ENCODE measurements around the gene MEF2D.

Gene MEF2D

GRCh38 chr1:156499842-156500542 lies 583 bp downstream of the MEF2D start:
- Histone ChIP-seq H3K27ac (peak overlapping the region; percentile 98), H3K4me3 (ENCODE audit: low read depth, low read length) (peak overlapping the region; percentile 95), H3K27me3 (replicated peaks) (no peaks in the 10 kb centered on the region), H3K36me3 (replicated peaks) (no peaks in the 10 kb centered on the region)
- TF ChIP-seq, protein P1, sequence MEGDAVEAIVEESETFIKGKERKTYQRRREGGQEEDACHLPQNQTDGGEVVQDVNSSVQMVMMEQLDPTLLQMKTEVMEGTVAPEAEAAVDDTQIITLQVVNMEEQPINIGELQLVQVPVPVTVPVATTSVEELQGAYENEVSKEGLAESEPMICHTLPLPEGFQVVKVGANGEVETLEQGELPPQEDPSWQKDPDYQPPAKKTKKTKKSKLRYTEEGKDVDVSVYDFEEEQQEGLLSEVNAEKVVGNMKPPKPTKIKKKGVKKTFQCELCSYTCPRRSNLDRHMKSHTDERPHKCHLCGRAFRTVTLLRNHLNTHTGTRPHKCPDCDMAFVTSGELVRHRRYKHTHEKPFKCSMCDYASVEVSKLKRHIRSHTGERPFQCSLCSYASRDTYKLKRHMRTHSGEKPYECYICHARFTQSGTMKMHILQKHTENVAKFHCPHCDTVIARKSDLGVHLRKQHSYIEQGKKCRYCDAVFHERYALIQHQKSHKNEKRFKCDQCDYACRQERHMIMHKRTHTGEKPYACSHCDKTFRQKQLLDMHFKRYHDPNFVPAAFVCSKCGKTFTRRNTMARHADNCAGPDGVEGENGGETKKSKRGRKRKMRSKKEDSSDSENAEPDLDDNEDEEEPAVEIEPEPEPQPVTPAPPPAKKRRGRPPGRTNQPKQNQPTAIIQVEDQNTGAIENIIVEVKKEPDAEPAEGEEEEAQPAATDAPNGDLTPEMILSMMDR (IDR thresholded peaks at IDR 0.05; ENCODE audit: low read depth, low read length, missing control alignments), result no peak
- DNase-seq, result no peak
- in situ Hi-C loops (cut with HindIII; ENCODE audit: low pct_ligation_motif_present, low sequenced_read_pairs), result no loop called here

DNA sequence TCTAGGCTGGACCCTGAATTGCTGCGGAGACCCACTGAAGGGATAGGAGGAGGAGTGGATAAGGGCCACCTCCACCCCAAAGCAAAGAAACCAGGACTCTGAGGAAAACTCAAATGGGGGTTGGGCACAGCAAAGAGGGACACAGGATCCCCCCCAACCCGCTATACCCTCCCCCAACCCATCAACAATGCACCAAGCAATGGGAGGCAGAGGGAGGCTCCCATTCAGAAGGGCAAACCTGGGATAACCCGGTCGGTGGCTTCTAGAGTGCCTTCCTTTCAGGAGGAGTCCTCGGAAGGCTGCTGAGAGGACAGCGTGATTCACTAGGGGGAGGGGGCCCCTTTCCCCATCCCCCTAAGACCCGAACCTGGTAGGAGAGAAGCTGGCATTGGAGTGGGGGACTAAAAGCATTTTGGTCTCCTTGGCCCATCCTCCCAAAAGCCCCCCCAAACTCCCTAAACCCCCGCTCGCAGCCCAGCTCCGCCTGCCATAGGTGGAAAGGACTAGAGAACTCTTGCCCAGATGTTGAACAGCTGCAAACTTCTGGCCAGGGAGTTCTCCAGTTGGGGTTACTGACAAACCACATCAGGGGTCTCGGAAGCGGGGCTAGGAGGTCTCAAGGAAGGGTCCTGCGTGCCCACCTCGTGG lies 1.3 kb downstream of the MEF2D start:
- in situ Hi-C loops (cut with HindIII; ENCODE audit: low pct_ligation_motif_present, low sequenced_read_pairs), result no loop called here
- H3K4me3 ChIP-seq (ENCODE audit: low read depth, low read length), result peak overlapping the region; percentile 95
- TF ChIP-seq, protein P1 (IDR thresholded peaks at IDR 0.05; ENCODE audit: low read depth, low read length, missing control alignments), result no peak
- DNase-seq, result no peak
- H3K27ac ChIP-seq, result peak overlapping the region; percentile 47
- peaks cover 5% of the 10 kb centered on the region for H3K36me3 ChIP-seq (replicated peaks)
- no peaks in the 10 kb centered on the region for H3K27me3 ChIP-seq (replicated peaks)

GRCh38 chr1:156498432-156499193 lies 2.0 kb downstream of the MEF2D start:
- TF ChIP-seq, protein P1 (IDR thresholded peaks at IDR 0.05; ENCODE audit: low read depth, low read length, missing control alignments), result no peak
- DNase-seq, result no peak
- no peaks in the 10 kb centered on the region for H3K27me3 ChIP-seq (replicated peaks)
- peak overlapping the region; percentile 47 for H3K27ac ChIP-seq
- in situ Hi-C loops (cut with HindIII; ENCODE audit: low pct_ligation_motif_present, low sequenced_read_pairs), result no loop called here
- peaks cover 5% of the 10 kb centered on the region for H3K36me3 ChIP-seq (replicated peaks)
- H3K4me3 ChIP-seq (ENCODE audit: low read depth, low read length), result peak overlapping the region; percentile 95

DNA sequence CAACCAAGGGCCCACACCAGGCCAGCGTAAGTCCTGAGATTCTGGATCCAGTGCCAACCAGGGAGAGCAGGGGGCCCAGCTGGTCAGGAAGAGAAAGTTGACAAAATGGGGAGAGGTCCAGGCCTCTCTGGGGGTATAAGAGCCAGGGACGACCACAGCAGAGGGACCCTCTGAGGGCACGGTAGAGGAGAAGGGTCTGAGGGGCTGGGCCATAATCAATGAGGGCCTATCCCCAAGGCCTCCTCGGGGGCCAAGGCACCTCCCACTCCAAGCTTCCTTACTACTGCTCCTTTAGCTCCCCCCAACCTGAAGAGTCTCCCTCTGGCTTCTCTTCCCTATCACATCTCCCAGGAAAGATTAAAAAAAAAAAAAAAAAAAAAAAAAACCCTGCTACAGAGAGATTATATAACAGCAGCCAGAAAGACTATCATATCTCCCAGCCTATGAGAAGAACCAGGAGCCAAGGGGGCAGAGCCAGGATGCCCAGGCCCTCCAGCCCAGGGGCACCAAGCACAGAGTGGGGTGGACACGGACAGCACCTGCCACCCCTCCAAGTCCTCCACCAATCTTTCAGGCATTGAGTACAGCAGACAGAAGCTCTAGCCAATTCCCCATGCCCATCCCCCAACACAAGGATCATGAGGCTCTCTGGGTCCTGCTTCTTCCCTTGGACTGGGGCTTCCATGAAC lies 2.7 kb downstream of the MEF2D start:
- in situ Hi-C loops (cut with HindIII; ENCODE audit: low pct_ligation_motif_present, low sequenced_read_pairs), result no loop called here
- peak overlapping the region; percentile 95 for H3K4me3 ChIP-seq (ENCODE audit: low read depth, low read length)
- no peaks in the 10 kb centered on the region for H3K27me3 ChIP-seq (replicated peaks)
- no peak overlapping the region for H3K27ac ChIP-seq
- TF ChIP-seq, protein P1 (IDR thresholded peaks at IDR 0.05; ENCODE audit: low read depth, low read length, missing control alignments), result no peak
- no peak for DNase-seq
- peaks cover 5% of the 10 kb centered on the region for H3K36me3 ChIP-seq (replicated peaks)

GRCh38 chr1:156497078-156497742 lies 3.4 kb downstream of the MEF2D start:
- Histone ChIP-seq H3K27me3 (replicated peaks) (no peaks in the 10 kb centered on the region), H3K4me3 (ENCODE audit: low read depth, low read length) (peak overlapping the region; percentile 5), H3K27ac (no peak overlapping the region), H3K36me3 (replicated peaks) (peaks cover 5% of the 10 kb centered on the region)
- in situ Hi-C loops (cut with HindIII; ENCODE audit: low pct_ligation_motif_present, low sequenced_read_pairs), result no loop called here
- no peak for DNase-seq
- TF ChIP-seq, protein P1 (IDR thresholded peaks at IDR 0.05; ENCODE audit: low read depth, low read length, missing control alignments), result no peak
